GM23338 (cell line): ENCODE measurements around the gene PRPSAP2. TPM values are rescaled to one million over a fixed set of nuclear protein-coding genes. Genes with fewer than 3 reads are reported as not detected.

Source experiments
- ATAC-seq: fragments of 200-7000 bp; cut with Tn5 transposase; 3 replicates; pipeline ENCODE4 v1.9.1; 2020
- DNase-seq: peaks from one replicate; pipeline ENCODE4 v3.0.0-alpha.2; 2015; ENCODE audit warnings: low spot score
- H2AFZ ChIP-seq: fragments of 200-600 bp; sonication (generic); 2 replicates; pipeline ENCODE4 v1.8.0; 2016; ENCODE audit warnings: antibody characterized with exemption, mild to moderate bottlenecking, moderate library complexity
- H3F3A ChIP-seq: fragments of 200-600 bp; sonication (generic); replicated peaks from 2 replicates; pipeline ENCODE4 v1.8.0; 2017; ENCODE audit warnings: antibody characterized with exemption, mixed run types, low read depth
- H3K27ac ChIP-seq: fragments of 200-600 bp; sonication (generic); 2 replicates; pipeline ENCODE4 v1.6.1; 2016; ENCODE audit warnings: low read depth
- H3K27me3 ChIP-seq: fragments of 200-600 bp; sonication (generic); 2 replicates; pipeline ENCODE4 v1.8.0; 2016; ENCODE audit warnings: mild to moderate bottlenecking, mixed run types, moderate library complexity; ENCODE audit not compliant: insufficient read depth
- H3K36me3 ChIP-seq: fragments of 200-600 bp; sonication (generic); 2 replicates; pipeline ENCODE4 v1.8.0; 2016; ENCODE audit warnings: mild to moderate bottlenecking; ENCODE audit not compliant: insufficient read depth
- H3K4me1 ChIP-seq: fragments of 200-600 bp; sonication (generic); 2 replicates; pipeline ENCODE4 v1.8.0; 2016; ENCODE audit warnings: mild to moderate bottlenecking, moderate library complexity; ENCODE audit not compliant: insufficient read depth
- H3K4me2 ChIP-seq: fragments of 200-600 bp; sonication (generic); 2 replicates; pipeline ENCODE4 v1.7.1; 2017; ENCODE audit warnings: mixed run types
- H3K4me3 ChIP-seq: fragments of 200-600 bp; sonication (generic); 2 replicates; pipeline ENCODE4 v1.6.1; 2016; ENCODE audit warnings: mixed run types
- H3K79me2 ChIP-seq: fragments of 200-600 bp; sonication (generic); replicated peaks from 2 replicates; pipeline ENCODE4 v1.8.0; 2017; ENCODE audit warnings: mild to moderate bottlenecking; ENCODE audit not compliant: insufficient read depth
- H3K9me2 ChIP-seq: fragments of 200-600 bp; sonication (generic); 2 replicates; pipeline ENCODE4 v1.8.0; 2017; ENCODE audit not compliant: insufficient read depth
- H4K20me1 ChIP-seq: fragments of 200-600 bp; sonication (generic); replicated peaks from 2 replicates; pipeline ENCODE4 v1.8.0; 2017; ENCODE audit warnings: mild to moderate bottlenecking; ENCODE audit not compliant: insufficient read depth
- H3K27ac Mint-ChIP-seq: 2 replicates; pipeline ENCODE4 v1.8.0; 2020; ENCODE audit warnings: inconsistent platforms, mild to moderate bottlenecking, moderate library complexity, mixed read lengths
- H3K27me3 Mint-ChIP-seq: 3 replicates; pipeline ENCODE4 v1.8.0; 2022; ENCODE audit warnings: low read depth, mild to moderate bottlenecking, moderate library complexity, mixed read lengths, inconsistent platforms; ENCODE audit not compliant: insufficient read depth, poor library complexity
- H3K36me3 Mint-ChIP-seq: 3 replicates; pipeline ENCODE4 v1.8.0; 2021; ENCODE audit warnings: low read depth, mild to moderate bottlenecking, inconsistent platforms, moderate library complexity, mixed read lengths
- H3K4me1 Mint-ChIP-seq: 3 replicates; pipeline ENCODE4 v1.8.0; 2020; ENCODE audit warnings: mild to moderate bottlenecking, inconsistent platforms, mixed read lengths
- H3K4me3 Mint-ChIP-seq: 3 replicates; pipeline ENCODE4 v1.8.0; 2021; ENCODE audit warnings: moderate library complexity, mild to moderate bottlenecking, inconsistent platforms, mixed read lengths
- H3K9me3 Mint-ChIP-seq: 3 replicates; pipeline ENCODE4 v1.8.0; 2020; ENCODE audit warnings: moderate library complexity, mild to moderate bottlenecking, inconsistent platforms, mixed read lengths
- CREB1 ChIP-seq: fragments of 250-450 bp; sonication (Bioruptor Pico); IDR thresholded peaks from 2 replicates; pipeline ENCODE4 v1.5.0; 2020; ENCODE audit warnings: low read depth, mild to moderate bottlenecking, moderate library complexity
- CTCF ChIP-seq, 2 experiments: fragments of 200-600 bp in 1 of 2; sonication (generic) in 1 of 2; conservative IDR thresholded peaks; 2 replicates each; pipeline versions ENCODE4 v1.5.1 to v1.6.1; 2016 to 2017; ENCODE audit warnings: antibody characterized with exemption in 2 of 2, low read depth in 2 of 2, mild to moderate bottlenecking in 2 of 2, moderate library complexity in 1 of 2
- EZH2 ChIP-seq: fragments of 200-600 bp; sonication (generic); IDR thresholded peaks from one replicate; pipeline ENCODE4 v1.8.0; 2017; ENCODE audit warnings: antibody characterized with exemption, mild to moderate bottlenecking, low read depth; ENCODE audit not compliant: unreplicated experiment
- POLR2AphosphoS5 ChIP-seq: IDR thresholded peaks from 2 replicates; pipeline ENCODE4 v1.6.1; 2016; ENCODE audit warnings: antibody characterized with exemption, low read depth
- ZNF462 ChIP-seq: fragments of 250-450 bp; sonication (Bioruptor Pico); IDR thresholded peaks from 2 replicates; pipeline ENCODE4 v1.5.0; 2020; ENCODE audit warnings: mild to moderate bottlenecking, moderate library complexity
- polyA plus RNA-seq: library from polyadenylated mRNA; unstranded; fragments of >200 nt; fragmentation: Nextera tagmentation; extraction: Ambion mirVana; gene quantifications from 2 replicates; pipeline ENCODE4 v1.2.1, GENCODE V29; 2016
- total RNA-seq: library from RNA; depleted of rRNA; stranded (reverse); fragments of >200 nt; shearing (Covaris generic); gene quantifications from 2 replicates; pipeline ENCODE4 v1.2.3, GENCODE V29; 2014

The PRPSAP2 gene
- total and polyA plus RNA-seq, 2 experiments from 2014 or later: 34.6 to 54.4 TPM

GRCh38 chr17:18968945-18969887, 111.3 kb downstream of the PRPSAP2 start (continued):
- TF ChIP-seq ZNF462 (CRISPR knock-in tag) (no peak), POLR2AphosphoS5 (no peak), CREB1 (CRISPR knock-in tag) (no peak)

- Histone ChIP-seq H3K4me2 (no peak overlapping the region), H3K4me1 (peaks cover 4% of the 10 kb centered on the region; the same call in 1 of the 2 replicates), H2AFZ (no peak overlapping the region), H3K4me3 (no peak overlapping the region), H3K27ac (no peak overlapping the region), H4K20me1 (0 out of 2 replicates have a peak, but pooled peaks cover 3% of the 10 kb centered on the region), H3F3A (no peaks in the 10 kb centered on the region), H3K9me2 (no peaks in the 10 kb centered on the region), H3K79me2 (no peaks in the 10 kb centered on the region), H3K36me3 (peaks cover 9% of the 10 kb centered on the region), H3K27me3 (no peaks in the 10 kb centered on the region)
- no peak overlapping the region for H3K27ac Mint-ChIP-seq
- ATAC-seq: no peak
- H3K9me3 Mint-ChIP-seq: no peaks in the 10 kb centered on the region
- TF ChIP-seq CTCF (conservative IDR thresholded peaks at IDR 0.05; ENCODE audit: low read depth in 2 of 2) (peak in 1 of 2 experiments; percentile 15; a peak in 1 of 4 replicates), EZH2 (no peak)
- peaks cover 27% of the 10 kb centered on the region for H3K27me3 Mint-ChIP-seq
- H3K4me3 Mint-ChIP-seq: no peak overlapping the region
- H3K36me3 Mint-ChIP-seq: peaks cover 26% of the 10 kb centered on the region
- H3K4me1 Mint-ChIP-seq: peaks cover 29% of the 10 kb centered on the region
- no peak for DNase-seq
Observed at GRCh38 chr17:18970582-18971480, 112.9 kb downstream of the PRPSAP2 start.
